OCI-LY1 (cell line): ENCODE results near the gene SYF2.

Experiments used
- EZH2 ChIP-seq: fragments of 200-600 bp; sonication (generic), shearing (Covaris generic); IDR thresholded peaks from 2 replicates; pipeline ENCODE4 v1.8.0; 2017; ENCODE audit warnings: borderline replicate concordance, mixed run types, mild to moderate bottlenecking, antibody characterized with exemption, low read length, moderate library complexity, mixed read lengths
- TF ChIP-seq, protein P1 (sequence below): fragments of 200-600 bp; sonication (generic), shearing (Covaris generic); IDR thresholded peaks from 2 replicates; pipeline ENCODE4 v1.5.1; 2017; ENCODE audit warnings: mild to moderate bottlenecking, antibody characterized with exemption, low read length, moderate library complexity, mixed read lengths

DNA sequence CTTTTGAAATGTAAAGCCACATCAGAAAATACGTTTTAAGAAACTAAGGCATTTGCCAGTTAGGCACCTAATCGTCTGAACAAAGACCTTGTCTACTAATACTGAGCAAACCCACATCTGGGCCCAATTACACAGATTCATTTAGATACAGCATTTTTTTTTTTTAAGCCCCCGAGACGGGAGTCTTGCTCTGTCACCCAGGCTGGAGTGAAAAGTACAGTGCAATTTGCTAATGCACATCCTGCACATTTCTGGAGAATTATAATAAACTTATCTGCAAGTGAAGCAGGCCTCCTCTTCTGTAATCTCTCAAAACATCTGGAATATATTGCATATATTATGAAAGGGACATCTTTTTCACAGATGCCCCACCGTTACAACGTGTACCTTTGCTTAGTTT, 11.6 kb upstream of the SYF2 start:
- no peak for TF ChIP-seq EZH2
- TF ChIP-seq, protein P1, sequence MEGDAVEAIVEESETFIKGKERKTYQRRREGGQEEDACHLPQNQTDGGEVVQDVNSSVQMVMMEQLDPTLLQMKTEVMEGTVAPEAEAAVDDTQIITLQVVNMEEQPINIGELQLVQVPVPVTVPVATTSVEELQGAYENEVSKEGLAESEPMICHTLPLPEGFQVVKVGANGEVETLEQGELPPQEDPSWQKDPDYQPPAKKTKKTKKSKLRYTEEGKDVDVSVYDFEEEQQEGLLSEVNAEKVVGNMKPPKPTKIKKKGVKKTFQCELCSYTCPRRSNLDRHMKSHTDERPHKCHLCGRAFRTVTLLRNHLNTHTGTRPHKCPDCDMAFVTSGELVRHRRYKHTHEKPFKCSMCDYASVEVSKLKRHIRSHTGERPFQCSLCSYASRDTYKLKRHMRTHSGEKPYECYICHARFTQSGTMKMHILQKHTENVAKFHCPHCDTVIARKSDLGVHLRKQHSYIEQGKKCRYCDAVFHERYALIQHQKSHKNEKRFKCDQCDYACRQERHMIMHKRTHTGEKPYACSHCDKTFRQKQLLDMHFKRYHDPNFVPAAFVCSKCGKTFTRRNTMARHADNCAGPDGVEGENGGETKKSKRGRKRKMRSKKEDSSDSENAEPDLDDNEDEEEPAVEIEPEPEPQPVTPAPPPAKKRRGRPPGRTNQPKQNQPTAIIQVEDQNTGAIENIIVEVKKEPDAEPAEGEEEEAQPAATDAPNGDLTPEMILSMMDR: no peak
